Ishikawa (cell line): Measurements from ENCODE around the gene KRTAP4-12.

Source experiments
- CEBPB ChIP-seq: IDR thresholded peaks from 2 replicates; pipeline ENCODE4 v1.6.1; 2012
- CREB1 ChIP-seq: IDR thresholded peaks from 2 replicates; pipeline ENCODE4 v1.6.1; 2012; ENCODE audit warnings: low read depth
- EGR1 ChIP-seq: IDR thresholded peaks from 2 replicates; pipeline ENCODE4 v1.6.1; 2012
- EP300 ChIP-seq: IDR thresholded peaks from 2 replicates; pipeline ENCODE4 v1.6.1; 2012; ENCODE audit warnings: borderline replicate concordance
- FOXM1 ChIP-seq: IDR thresholded peaks from 2 replicates; pipeline ENCODE4 v1.6.1; 2012; ENCODE audit warnings: low read depth, borderline replicate concordance
- NFIC ChIP-seq: IDR thresholded peaks from 2 replicates; pipeline ENCODE4 v1.6.1; 2012
- RAD21 ChIP-seq: IDR thresholded peaks from 2 replicates; pipeline ENCODE4 v1.6.1; 2012; ENCODE audit warnings: low read depth
- TAF1 ChIP-seq: IDR thresholded peaks from 2 replicates; pipeline ENCODE4 v1.6.1; 2012; ENCODE audit warnings: low read depth, mild to moderate bottlenecking
- TCF12 ChIP-seq: IDR thresholded peaks from 2 replicates; pipeline ENCODE4 v1.6.1; 2012; ENCODE audit warnings: low read depth
- TEAD4 ChIP-seq: IDR thresholded peaks from 2 replicates; pipeline ENCODE4 v1.6.1; 2012
- YY1 ChIP-seq: IDR thresholded peaks from 2 replicates; pipeline ENCODE4 v1.6.1; 2012; ENCODE audit warnings: low read depth
- ZBTB7A ChIP-seq: IDR thresholded peaks from 2 replicates; pipeline ENCODE4 v1.6.1; 2012; ENCODE audit warnings: low read depth
- TF ChIP-seq, protein P1 (sequence below): IDR thresholded peaks from 2 replicates; pipeline ENCODE4 v1.6.1; 2012
- TF ChIP-seq, protein P2 (sequence below): IDR thresholded peaks from 2 replicates; pipeline ENCODE4 v1.6.1; 2012
- TF ChIP-seq, protein P3 (sequence below): IDR thresholded peaks from 2 replicates; pipeline ENCODE4 v1.6.1; 2012; ENCODE audit warnings: low read depth, mild to moderate bottlenecking

Gene KRTAP4-12

DNA sequence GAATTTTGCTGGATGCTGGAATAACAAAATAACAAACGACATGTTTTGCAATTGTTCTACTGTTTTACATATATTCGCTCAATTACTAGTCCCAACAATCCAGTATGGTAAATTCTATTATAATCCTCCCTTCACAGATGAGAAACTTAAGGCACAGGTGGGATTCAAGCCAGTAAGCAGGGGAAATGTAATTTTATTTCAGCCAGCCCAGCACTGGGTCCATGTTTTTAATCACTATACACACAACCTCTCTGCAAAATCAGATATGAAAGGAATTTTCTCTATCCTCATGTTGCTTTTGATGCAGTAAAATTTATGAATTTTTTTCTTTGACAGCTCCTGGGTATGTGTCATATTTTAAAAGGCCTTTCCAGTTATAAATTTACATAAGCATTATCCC lies 21.3 kb upstream of the KRTAP4-12 start:
- TF ChIP-seq, protein P1, sequence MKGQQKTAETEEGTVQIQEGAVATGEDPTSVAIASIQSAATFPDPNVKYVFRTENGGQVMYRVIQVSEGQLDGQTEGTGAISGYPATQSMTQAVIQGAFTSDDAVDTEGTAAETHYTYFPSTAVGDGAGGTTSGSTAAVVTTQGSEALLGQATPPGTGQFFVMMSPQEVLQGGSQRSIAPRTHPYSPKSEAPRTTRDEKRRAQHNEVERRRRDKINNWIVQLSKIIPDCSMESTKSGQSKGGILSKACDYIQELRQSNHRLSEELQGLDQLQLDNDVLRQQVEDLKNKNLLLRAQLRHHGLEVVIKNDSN: no peak
- no peak for TF ChIP-seq TAF1
- TF ChIP-seq TCF12: no peak
- TF ChIP-seq, protein P2, sequence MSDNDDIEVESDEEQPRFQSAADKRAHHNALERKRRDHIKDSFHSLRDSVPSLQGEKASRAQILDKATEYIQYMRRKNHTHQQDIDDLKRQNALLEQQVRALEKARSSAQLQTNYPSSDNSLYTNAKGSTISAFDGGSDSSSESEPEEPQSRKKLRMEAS: no peak
- no peak for TF ChIP-seq NFIC

DNA sequence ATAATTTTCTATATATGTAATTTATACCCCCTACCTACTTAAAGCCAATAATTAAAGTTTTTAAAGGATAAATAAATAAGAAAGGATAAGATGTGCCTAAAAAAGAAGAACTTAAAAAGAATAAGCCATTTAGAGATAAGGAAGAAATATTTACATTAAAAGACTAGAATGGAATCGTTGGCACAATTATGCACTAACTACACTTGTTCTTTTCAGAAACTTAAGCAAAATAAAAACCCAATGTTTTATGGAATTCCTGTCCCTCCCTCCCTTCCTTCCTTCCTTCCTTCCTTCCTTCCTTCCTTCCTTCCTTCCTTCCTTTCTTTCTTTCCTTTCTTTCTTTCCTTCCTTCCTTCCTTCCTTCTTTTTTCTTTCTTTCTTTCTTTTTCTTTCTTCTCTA lies 20.9 kb upstream of the KRTAP4-12 start:
- no peak for TF ChIP-seq NFIC
- no peak for TF ChIP-seq EGR1
- TF ChIP-seq CREB1: no peak
- no peak for TF ChIP-seq CEBPB

DNA sequence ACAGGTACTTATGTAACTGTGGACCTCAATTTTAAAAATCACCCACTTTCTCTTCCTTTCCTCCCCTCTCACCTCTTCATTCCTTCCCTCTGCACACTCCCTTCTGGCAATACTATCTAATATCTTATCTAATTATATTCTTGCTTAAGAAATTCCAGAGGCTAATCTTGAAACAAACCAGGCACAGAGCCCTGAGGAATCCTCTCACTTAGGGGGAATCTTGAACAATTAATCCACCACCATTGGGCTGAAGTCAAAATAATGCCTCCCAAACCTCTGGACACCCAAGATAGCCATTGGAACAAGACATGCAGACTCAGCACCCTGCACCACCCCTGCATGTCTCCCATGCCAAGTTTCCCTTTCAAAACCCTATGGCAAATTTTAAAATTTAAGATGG lies 17.4 kb upstream of the KRTAP4-12 start:
- TF ChIP-seq TCF12: no peak
- TF ChIP-seq TAF1: no peak
- TF ChIP-seq TEAD4: no peak
- no peak for TF ChIP-seq NFIC
- no peak for TF ChIP-seq EGR1
- TF ChIP-seq CREB1: no peak
- TF ChIP-seq, protein P1: no peak

DNA sequence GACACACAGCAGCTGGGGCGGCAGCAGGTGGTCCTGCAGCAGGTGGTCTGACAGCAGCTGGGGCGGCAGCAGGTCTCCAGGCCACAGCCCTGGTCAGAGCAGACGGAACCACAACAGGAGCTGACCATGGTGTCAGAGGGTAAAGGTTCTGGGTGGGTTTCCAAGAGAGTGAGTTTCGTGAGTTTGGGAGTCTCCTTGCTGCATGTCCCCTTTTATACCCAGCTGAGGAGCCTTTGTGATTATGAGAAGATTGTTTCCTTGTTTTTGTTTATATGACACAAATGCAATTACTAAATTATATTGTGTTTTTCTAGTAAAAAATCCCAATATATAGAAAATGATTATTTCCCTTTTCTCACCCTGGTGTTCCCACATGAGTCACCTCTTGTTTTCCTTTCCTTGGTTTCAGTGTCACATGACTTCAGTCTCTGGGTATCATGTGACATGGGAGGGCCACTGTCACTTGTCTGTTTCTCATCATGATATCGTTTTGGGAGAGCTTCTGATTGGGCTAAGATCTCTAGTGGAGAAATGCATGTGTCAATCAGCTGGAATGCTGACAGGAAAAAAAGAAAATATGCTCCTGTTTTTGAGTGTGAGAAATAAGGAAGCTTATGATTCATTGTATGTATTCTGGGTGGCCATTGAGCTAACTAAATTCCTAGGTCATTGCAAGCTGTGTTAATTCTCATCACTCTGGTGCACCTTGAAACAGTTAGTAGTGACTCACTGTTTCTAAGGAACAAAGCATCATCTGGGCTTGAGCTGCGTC lies 16.6 kb upstream of the KRTAP4-12 start, which contains the start of gene KRTAP4-6:
Gene KRTAP4-6 (minus strand): TSS at position 185 of the 772 bp plus-strand sequence. CDS start 57 bp downstream, at position 128.
- TF ChIP-seq NFIC (no peak), RAD21 (no peak), CREB1 (no peak), EP300 (no peak), TEAD4 (no peak), YY1 (no peak), TCF12 (no peak), CEBPB (no peak), TAF1 (no peak), ZBTB7A (no peak), FOXM1 (no peak), EGR1 (no peak)
- TF ChIP-seq, protein P3, sequence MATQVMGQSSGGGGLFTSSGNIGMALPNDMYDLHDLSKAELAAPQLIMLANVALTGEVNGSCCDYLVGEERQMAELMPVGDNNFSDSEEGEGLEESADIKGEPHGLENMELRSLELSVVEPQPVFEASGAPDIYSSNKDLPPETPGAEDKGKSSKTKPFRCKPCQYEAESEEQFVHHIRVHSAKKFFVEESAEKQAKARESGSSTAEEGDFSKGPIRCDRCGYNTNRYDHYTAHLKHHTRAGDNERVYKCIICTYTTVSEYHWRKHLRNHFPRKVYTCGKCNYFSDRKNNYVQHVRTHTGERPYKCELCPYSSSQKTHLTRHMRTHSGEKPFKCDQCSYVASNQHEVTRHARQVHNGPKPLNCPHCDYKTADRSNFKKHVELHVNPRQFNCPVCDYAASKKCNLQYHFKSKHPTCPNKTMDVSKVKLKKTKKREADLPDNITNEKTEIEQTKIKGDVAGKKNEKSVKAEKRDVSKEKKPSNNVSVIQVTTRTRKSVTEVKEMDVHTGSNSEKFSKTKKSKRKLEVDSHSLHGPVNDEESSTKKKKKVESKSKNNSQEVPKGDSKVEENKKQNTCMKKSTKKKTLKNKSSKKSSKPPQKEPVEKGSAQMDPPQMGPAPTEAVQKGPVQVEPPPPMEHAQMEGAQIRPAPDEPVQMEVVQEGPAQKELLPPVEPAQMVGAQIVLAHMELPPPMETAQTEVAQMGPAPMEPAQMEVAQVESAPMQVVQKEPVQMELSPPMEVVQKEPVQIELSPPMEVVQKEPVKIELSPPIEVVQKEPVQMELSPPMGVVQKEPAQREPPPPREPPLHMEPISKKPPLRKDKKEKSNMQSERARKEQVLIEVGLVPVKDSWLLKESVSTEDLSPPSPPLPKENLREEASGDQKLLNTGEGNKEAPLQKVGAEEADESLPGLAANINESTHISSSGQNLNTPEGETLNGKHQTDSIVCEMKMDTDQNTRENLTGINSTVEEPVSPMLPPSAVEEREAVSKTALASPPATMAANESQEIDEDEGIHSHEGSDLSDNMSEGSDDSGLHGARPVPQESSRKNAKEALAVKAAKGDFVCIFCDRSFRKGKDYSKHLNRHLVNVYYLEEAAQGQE: no peak
- TF ChIP-seq, protein P1: no peak
- TF ChIP-seq, protein P2: no peak

DNA sequence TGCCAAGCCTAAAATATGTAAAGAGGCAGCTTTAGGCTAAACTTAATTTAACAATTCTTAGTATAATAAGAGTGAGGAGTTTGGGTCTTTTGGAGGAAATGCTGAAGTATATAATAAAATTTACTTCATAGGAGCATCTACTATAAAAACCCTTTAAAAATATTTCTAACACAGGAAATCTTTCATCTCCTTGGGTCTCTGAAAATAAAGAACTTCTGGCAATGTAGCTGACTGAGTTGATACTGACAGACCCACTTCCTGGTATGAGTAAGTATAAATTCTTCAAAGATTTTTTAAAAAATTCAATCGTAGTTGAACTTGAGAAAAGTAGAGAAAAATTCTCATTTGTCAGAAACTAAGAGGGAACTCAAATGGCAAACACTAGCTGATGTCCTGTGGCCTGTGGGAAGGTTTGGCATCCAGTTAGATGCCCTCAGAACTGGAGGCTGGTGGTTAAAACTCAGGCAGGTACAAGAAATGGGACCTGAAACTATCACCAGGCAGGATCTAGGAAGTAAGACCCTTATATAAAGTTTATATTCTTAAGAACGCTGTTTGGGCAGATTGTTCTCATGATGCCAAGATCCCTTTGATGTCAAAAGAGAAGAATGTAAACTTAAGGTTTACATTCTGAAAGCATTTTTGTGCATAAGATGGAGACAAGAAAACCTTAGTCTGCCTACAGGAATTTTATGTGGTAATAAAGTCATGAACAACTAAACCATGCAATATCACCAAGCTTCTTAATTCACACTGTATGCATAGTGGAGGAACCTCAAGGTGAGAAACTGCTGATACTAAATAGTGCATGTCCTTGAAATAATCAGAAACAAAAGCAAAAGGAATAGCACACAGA lies 10.1 kb upstream of the KRTAP4-12 start:
- TF ChIP-seq TCF12: no peak
- no peak for TF ChIP-seq ZBTB7A
- no peak for TF ChIP-seq TEAD4
- TF ChIP-seq, protein P2: no peak

DNA sequence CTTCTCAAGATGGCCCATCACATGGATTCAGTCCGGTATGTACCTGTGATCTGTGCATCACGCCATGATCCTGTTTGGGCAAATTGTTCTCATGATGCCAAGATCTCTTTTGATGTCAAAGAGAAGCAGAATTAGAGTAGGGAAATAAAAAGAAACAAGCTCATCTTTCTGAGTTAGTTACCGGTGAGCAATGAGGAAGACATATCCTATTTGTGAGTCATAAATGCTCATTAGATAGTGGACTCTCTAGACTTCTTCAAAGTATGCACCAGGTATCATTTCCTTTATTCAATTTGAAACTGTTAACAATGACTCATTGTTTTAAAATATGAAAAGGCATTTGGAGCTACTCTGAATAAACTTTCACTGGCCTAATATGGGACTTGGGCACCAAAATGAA lies 8.0 kb upstream of the KRTAP4-12 start:
- TF ChIP-seq RAD21 (no peak), ZBTB7A (no peak), CEBPB (no peak), TEAD4 (no peak), EGR1 (no peak)
- TF ChIP-seq, protein P1: no peak

DNA sequence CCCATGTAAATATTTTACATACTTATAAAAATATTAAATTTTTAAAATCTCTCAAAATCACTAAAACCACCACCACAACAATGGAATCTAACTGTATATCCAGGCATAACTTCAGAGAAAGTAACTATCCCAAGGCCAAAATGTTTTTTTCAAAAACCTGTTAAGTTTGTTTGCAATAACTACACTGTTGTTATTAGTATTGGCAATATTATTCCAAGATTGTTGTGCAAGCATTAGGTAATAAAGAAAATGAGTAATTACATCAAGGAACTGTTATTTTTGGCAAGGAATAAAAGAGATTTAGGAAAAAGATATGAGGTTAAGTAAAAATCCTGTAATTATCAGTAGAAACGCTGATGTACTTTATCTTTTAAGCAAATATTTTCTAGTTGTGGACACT lies 3.4 kb upstream of the KRTAP4-12 start:
- TF ChIP-seq TCF12: no peak
- no peak for TF ChIP-seq CEBPB
- TF ChIP-seq, protein P2: no peak
- no peak for TF ChIP-seq EGR1
- no peak for TF ChIP-seq RAD21
- no peak for TF ChIP-seq FOXM1
- TF ChIP-seq ZBTB7A: no peak
